GM12878 (cell line): Measurements from ENCODE around the gene SPOCK1. TPM values are rescaled to one million over a fixed set of nuclear protein-coding genes. Genes with fewer than 3 reads are reported as not detected.
A peak's percentile ranks its signal among the peaks of the same experiment; 100 is the strongest.

Experiments
- ATAC-seq: fragments of 200-7000 bp; cut with Tn5 transposase; 3 replicates; pipeline ENCODE4 v1.9.1; 2020; ENCODE audit warnings: mild to moderate bottlenecking, moderate library complexity
- BruUV-seq: library from RNA; stranded (reverse); fragments of 400-500 nt; replicated peaks from 2 replicates; lab custom pipeline; 2021; lab: Mats Ljungman, UMichigan
- CTCF ChIA-PET: fragments of 300-600 bp; sonication (Branson Sonifier 250); formaldehyde crosslinking; extraction: SDS; loops from one replicate; lab custom pipeline; 2021; ENCODE audit warnings: inconsistent platforms; lab: Yijun Ruan, JAX
- POLR2A ChIA-PET: fragments of 350-600 bp; formaldehyde crosslinking; extraction: SDS; loops from one replicate; lab custom pipeline; 2021; ENCODE audit warnings: inconsistent platforms; lab: Charles Lee
- RAD21 ChIA-PET: fragments of 300-600 bp; sonication (Branson Sonifier 250); formaldehyde crosslinking; loops from one replicate; lab custom pipeline; 2023; ENCODE audit warnings: antibody characterized with exemption; ENCODE audit not compliant: unreplicated experiment; lab: Charles Lee
- SMC1A ChIA-PET: fragments of 300-600 bp; sonication (Branson Sonifier 250); formaldehyde crosslinking; loops from one replicate; lab custom pipeline; 2023; ENCODE audit not compliant: unreplicated experiment, uncharacterized antibody; lab: Charles Lee
- DNase-seq: peaks from one replicate; pipeline ENCODE4 v3.0.0-alpha.2; 2011; ENCODE audit warnings: low read depth, low spot score
- FAIRE-seq: peaks from 3 replicates; lab custom pipeline; 2011; peaks lifted over from hg19 to GRCh38; lab: Jason Lieb, UNC
- H2AFZ ChIP-seq: 2 replicates; pipeline ENCODE4 v1.6.0; 2011; ENCODE audit warnings: low read depth, low read length, control low read depth; ENCODE audit not compliant: control insufficient read depth
- H3K27ac ChIP-seq: 2 replicates; pipeline ENCODE4 v1.5.1; 2011; ENCODE audit warnings: control low read depth; ENCODE audit not compliant: control insufficient read depth, insufficient read depth
- H3K27me3 ChIP-seq, 2 experiments: replicated peaks in 1 of 2; 2 replicates each; pipeline versions ENCODE4 v1.6.0 to v1.6.1; 2011; ENCODE audit warnings: low read length in 1 of 2; ENCODE audit not compliant: control insufficient read depth in 2 of 2, insufficient read depth in 2 of 2
- H3K36me3 ChIP-seq, 2 experiments: 2 replicates each; pipeline ENCODE4 v1.5.1; 2011; ENCODE audit warnings: low read length in 1 of 2; ENCODE audit not compliant: control insufficient read depth in 2 of 2, insufficient read depth in 2 of 2
- H3K4me1 ChIP-seq: 2 replicates; pipeline ENCODE4 v1.6.1; 2011; ENCODE audit warnings: mild to moderate bottlenecking, low read length, moderate library complexity, mixed read lengths; ENCODE audit not compliant: control insufficient read depth, insufficient read depth
- H3K4me2 ChIP-seq: 2 replicates; pipeline ENCODE4 v1.6.0; 2011; ENCODE audit warnings: control low read depth; ENCODE audit not compliant: control insufficient read depth, insufficient read depth
- H3K4me3 ChIP-seq: fragments of 200-600 bp; sonication (generic); 2 replicates; pipeline ENCODE4 v1.5.1; 2016
- H3K79me2 ChIP-seq: 2 replicates; pipeline ENCODE4 v1.6.0; 2011; ENCODE audit warnings: low read length; ENCODE audit not compliant: control insufficient read depth, insufficient read depth
- H3K9ac ChIP-seq: 2 replicates; pipeline ENCODE4 v1.8.0; 2011; ENCODE audit warnings: low read length, control low read depth, mixed read lengths; ENCODE audit not compliant: control insufficient read depth, insufficient read depth
- H3K9me3 ChIP-seq: replicated peaks from 3 replicates; pipeline ENCODE4 v1.5.1; 2011; ENCODE audit warnings: mild to moderate bottlenecking, low read length; ENCODE audit not compliant: control insufficient read depth, insufficient read depth
- H4K20me1 ChIP-seq: 2 replicates; pipeline ENCODE4 v1.6.0; 2011; ENCODE audit not compliant: control insufficient read depth, insufficient read depth
- CHD2 ChIP-seq: IDR thresholded peaks from 2 replicates; pipeline ENCODE4 v1.6.1; 2011; ENCODE audit warnings: low read depth, low read length, improper control_type of control experiment, borderline replicate concordance
- DPF2 ChIP-seq: fragments of 450-650 bp; IDR thresholded peaks from 2 replicates; pipeline ENCODE4 v1.6.1; 2017; ENCODE audit warnings: mild to moderate bottlenecking
- LARP7 ChIP-seq: fragments of 450-650 bp; IDR thresholded peaks from 2 replicates; pipeline ENCODE4 v1.6.1; 2017; ENCODE audit warnings: mild to moderate bottlenecking
- MTA3 ChIP-seq: IDR thresholded peaks from 2 replicates; pipeline ENCODE4 v1.6.1; 2012; ENCODE audit warnings: low read length, inconsistent platforms, borderline replicate concordance
- NFXL1 ChIP-seq: fragments of 450-650 bp; IDR thresholded peaks from 2 replicates; pipeline ENCODE4 v1.6.1; 2017; ENCODE audit warnings: antibody characterized with exemption, mild to moderate bottlenecking, borderline replicate concordance
- NFYA ChIP-seq: IDR thresholded peaks from 2 replicates; pipeline ENCODE4 v1.6.1; 2011; ENCODE audit warnings: low read depth, mild to moderate bottlenecking, low read length, improper control_type of control experiment, borderline replicate concordance
- POLR2A ChIP-seq: IDR thresholded peaks from 2 replicates; pipeline ENCODE4 v1.6.1; 2011; ENCODE audit warnings: low read depth, mild to moderate bottlenecking, low read length
- STAT3 ChIP-seq: IDR thresholded peaks from 2 replicates; pipeline ENCODE4 v1.6.1; 2011; ENCODE audit warnings: low read depth, low read length, improper control_type of control experiment
- TCF7 ChIP-seq: IDR thresholded peaks from 2 replicates; pipeline ENCODE4 v1.6.1; 2014; ENCODE audit warnings: antibody characterized with exemption, borderline replicate concordance
- ZNF274 ChIP-seq: IDR thresholded peaks from one replicate; pipeline ENCODE4 v1.8.0; 2011; ENCODE audit not compliant: insufficient read length, insufficient read depth
- WGBS: methylation state at CpG from one replicate; pipeline ENCODE4 v1.1.6; 2016; ENCODE audit warnings: low lambda C conversion rate; ENCODE audit not compliant: insufficient replicate concordance, insufficient coverage; ENCODE audit errors: missing lambda C conversion rate; 5-methylcytosine and 5-hydroxymethylcytosine counted together
- in situ Hi-C: fragments of 300-500 bp; cut with MboI; formaldehyde crosslinking; loops from 9 replicates; pipeline ENCODE4 v1.14.3; 2018; ENCODE audit warnings: mixed read lengths
- intact Hi-C: fragments of 100-400 bp; cut with micrococcal nuclease; formaldehyde crosslinking; loops from one replicate; pipeline ENCODE4 v1.14.2; 2022; ENCODE audit not compliant: unreplicated experiment
- polyA plus RNA-seq, 11 experiments: library from polyadenylated mRNA; depleted of rRNA in 4 of 11; unstranded in 6 of 11; stranded (reverse) in 5 of 11; fragments of >200 nt; fragmentation: Nextera tagmentation in 4 of 11; fragmentation: Illumina TruSeq in 1 of 11; extraction: Ambion mirVana in 4 of 11; extraction: Trizol in 1 of 11; gene quantifications; 1 replicate in 1 of 11; 2 replicates in 10 of 11; pipeline versions ENCODE4 v1.2.1 to v1.2.3, GENCODE V29; 2011 to 2016; ENCODE audit warnings: inconsistent platforms in 2 of 11, missing spikeins in 2 of 11, low read depth in 1 of 11
- total RNA-seq, 4 experiments: library from RNA; depleted of rRNA in 3 of 4; stranded (reverse); fragments of >200 nt in 3 of 4; fragmentation: Illumina TruSeq in 1 of 4; extraction: Trizol in 1 of 4; gene quantifications; 2 replicates each; pipeline versions ENCODE4 v1.2.1 to v1.2.3, GENCODE V29; 2013 to 2021
- TF ChIP-seq, protein P1 (sequence below): IDR thresholded peaks from 2 replicates; pipeline ENCODE4 v1.6.1; 2011; ENCODE audit warnings: borderline replicate concordance, low read depth, mild to moderate bottlenecking, moderate library complexity, low read length; ENCODE audit not compliant: insufficient read depth, poor library complexity, severe bottlenecking
- TF ChIP-seq, protein P2 (sequence below): IDR thresholded peaks from 2 replicates; pipeline ENCODE4 v1.6.1; 2012; ENCODE audit warnings: improper control_type of control experiment, low read depth, low read length; ENCODE audit not compliant: insufficient replicate concordance

The SPOCK1 gene
- total and polyA plus RNA-seq, 10 of the 15 experiments (the other 5 are each of a cell fraction or from before 2014, with no cell fraction given): 0.06 to 0.68 (median 0.25) TPM; not detected in 3

DNA sequence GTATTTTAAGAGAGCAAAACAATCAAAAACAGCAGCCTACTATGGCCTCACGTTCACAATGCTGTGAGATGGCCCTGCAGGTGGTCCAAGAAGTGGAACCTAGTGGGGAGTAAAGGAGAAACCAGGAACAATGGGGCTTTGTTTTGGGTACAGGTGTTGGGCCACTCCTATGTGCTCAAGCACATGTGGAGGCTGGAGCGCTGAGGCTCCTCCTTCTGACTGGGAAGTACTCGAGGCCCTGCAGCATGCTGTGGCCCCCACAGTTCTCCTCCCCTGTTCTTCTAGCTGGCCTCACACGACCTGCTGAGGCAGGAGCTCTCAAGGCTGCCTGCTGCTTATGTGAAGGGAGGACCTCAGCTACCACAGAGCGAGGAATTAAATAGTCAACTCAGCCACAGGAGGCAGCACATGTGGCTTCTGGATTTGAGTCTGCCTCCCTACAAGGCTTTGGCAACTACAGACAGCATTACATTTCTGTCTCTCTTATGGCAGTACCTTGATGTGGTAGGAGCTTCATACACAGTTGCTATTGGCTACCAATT, 482.3 kb downstream of the SPOCK1 start:
- H3K9ac ChIP-seq: no peak overlapping the region
- H2AFZ ChIP-seq: no peak overlapping the region
- TF ChIP-seq, protein P1, sequence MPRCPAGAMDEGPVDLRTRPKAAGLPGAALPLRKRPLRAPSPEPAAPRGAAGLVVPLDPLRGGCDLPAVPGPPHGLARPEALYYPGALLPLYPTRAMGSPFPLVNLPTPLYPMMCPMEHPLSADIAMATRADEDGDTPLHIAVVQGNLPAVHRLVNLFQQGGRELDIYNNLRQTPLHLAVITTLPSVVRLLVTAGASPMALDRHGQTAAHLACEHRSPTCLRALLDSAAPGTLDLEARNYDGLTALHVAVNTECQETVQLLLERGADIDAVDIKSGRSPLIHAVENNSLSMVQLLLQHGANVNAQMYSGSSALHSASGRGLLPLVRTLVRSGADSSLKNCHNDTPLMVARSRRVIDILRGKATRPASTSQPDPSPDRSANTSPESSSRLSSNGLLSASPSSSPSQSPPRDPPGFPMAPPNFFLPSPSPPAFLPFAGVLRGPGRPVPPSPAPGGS: no peak
- no peak for TF ChIP-seq STAT3
- TF ChIP-seq CHD2: no peak
- TF ChIP-seq LARP7: no peak
- no peak for TF ChIP-seq NFXL1
- no peak for TF ChIP-seq NFYA
- TF ChIP-seq, protein P2, sequence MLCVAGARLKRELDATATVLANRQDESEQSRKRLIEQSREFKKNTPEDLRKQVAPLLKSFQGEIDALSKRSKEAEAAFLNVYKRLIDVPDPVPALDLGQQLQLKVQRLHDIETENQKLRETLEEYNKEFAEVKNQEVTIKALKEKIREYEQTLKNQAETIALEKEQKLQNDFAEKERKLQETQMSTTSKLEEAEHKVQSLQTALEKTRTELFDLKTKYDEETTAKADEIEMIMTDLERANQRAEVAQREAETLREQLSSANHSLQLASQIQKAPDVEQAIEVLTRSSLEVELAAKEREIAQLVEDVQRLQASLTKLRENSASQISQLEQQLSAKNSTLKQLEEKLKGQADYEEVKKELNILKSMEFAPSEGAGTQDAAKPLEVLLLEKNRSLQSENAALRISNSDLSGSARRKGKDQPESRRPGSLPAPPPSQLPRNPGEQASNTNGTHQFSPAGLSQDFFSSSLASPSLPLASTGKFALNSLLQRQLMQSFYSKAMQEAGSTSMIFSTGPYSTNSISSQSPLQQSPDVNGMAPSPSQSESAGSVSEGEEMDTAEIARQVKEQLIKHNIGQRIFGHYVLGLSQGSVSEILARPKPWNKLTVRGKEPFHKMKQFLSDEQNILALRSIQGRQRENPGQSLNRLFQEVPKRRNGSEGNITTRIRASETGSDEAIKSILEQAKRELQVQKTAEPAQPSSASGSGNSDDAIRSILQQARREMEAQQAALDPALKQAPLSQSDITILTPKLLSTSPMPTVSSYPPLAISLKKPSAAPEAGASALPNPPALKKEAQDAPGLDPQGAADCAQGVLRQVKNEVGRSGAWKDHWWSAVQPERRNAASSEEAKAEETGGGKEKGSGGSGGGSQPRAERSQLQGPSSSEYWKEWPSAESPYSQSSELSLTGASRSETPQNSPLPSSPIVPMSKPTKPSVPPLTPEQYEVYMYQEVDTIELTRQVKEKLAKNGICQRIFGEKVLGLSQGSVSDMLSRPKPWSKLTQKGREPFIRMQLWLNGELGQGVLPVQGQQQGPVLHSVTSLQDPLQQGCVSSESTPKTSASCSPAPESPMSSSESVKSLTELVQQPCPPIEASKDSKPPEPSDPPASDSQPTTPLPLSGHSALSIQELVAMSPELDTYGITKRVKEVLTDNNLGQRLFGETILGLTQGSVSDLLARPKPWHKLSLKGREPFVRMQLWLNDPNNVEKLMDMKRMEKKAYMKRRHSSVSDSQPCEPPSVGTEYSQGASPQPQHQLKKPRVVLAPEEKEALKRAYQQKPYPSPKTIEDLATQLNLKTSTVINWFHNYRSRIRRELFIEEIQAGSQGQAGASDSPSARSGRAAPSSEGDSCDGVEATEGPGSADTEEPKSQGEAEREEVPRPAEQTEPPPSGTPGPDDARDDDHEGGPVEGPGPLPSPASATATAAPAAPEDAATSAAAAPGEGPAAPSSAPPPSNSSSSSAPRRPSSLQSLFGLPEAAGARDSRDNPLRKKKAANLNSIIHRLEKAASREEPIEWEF: no peak
- no peak for TF ChIP-seq ZNF274
- TF ChIP-seq MTA3: no peak
- no peak for TF ChIP-seq TCF7
- no peak for TF ChIP-seq POLR2A
- no peak for TF ChIP-seq DPF2
- no TSS peak for BruUV-seq
- no peaks in the 10 kb centered on the region for H3K36me3 ChIP-seq
- SMC1A ChIA-PET: no interaction called here
- H3K27me3 ChIP-seq: no peaks in the 10 kb centered on the region
- no peaks in the 10 kb centered on the region for H3K4me1 ChIP-seq
- no peak overlapping the region for H3K4me2 ChIP-seq
- H3K9me3 ChIP-seq: no peaks in the 10 kb centered on the region
- no peak overlapping the region for H3K27ac ChIP-seq
- WGBS: 19% methylated on average over 5 of the region's 5 CpGs
- POLR2A ChIA-PET: no interaction called here
- H4K20me1 ChIP-seq: no peaks in the 10 kb centered on the region
- in situ Hi-C loops: no loop called here
- CTCF ChIA-PET: no interaction called here
- intact Hi-C loops: no loop called here
- RAD21 ChIA-PET: no interaction called here
- DNase-seq (no peak), ATAC-seq (0 out of 3 replicates have a peak, but pooled peaks have one; percentile 31), FAIRE-seq (no peak)
- H3K4me3 ChIP-seq: no peak overlapping the region
- H3K79me2 ChIP-seq: no peaks in the 10 kb centered on the region
